Vein endothelial cell (primary cell): ENCODE data around the gene IL17F. TPM values are rescaled to one million over a fixed set of nuclear protein-coding genes. Genes with fewer than 3 reads are reported as not detected.

Experiments used
- total RNA-seq: library from RNA; depleted of rRNA; stranded (reverse); fragments of >200 nt; gene quantifications from 2 replicates; pipeline ENCODE4 v1.2.3, GENCODE V29; 2012

The IL17F gene
- total RNA-seq, result not detected in 2 replicates

DNA sequence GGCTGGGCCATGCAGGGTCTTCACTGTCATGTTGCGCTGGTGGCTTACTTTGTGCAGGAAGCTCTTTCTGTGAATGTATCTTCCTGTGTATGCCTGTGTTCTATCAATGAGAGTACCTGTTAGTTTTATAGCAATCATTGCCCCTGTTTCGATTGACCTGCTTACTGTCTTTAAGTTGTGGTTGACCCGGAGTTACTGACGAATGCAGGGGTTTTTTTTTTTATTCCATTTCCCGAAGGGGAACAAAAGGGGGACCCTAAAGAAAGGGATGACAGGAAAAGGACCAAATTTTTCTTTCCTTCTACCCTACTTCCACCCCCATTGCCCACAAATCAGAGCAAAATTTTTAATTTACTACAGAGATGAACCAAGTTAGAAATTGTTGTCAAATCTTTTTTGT is at the start of gene IL17F:
Gene IL17F, minus strand, starts transcription at position 101 of the 400 bp plus-strand sequence. Its CDS starts 71 bp downstream, at position 30.

GRCh38 chr6:52284460-52285176 is 40.3 kb upstream of the IL17F start, which contains the start of gene MCM3:
Gene MCM3, minus strand, starts transcription at chr6:52284742. Its CDS starts 68 bp downstream, at chr6:52284674.

Other genes with a start within 250 kb of the IL17F start
- not detected in 2 replicates for gene PKHD1, start 156.9 kb downstream of the IL17F start, total RNA-seq
- gene IL17A, start 58.1 kb downstream of the IL17F start, total RNA-seq, result not detected in 2 replicates
- 54.5 and 68.0 TPM in 2 replicates for gene MCM3, start 40.2 kb upstream of the IL17F start, total RNA-seq
- 6.5 and 10.1 TPM in 2 replicates for gene PAQR8, start 117.7 kb upstream of the IL17F start, total RNA-seq
- gene EFHC1, start 175.8 kb upstream of the IL17F start, total RNA-seq, result 15.4 and 16.0 TPM in 2 replicates